ENCODE measurements around the gene HASPIN. TPM values are rescaled to one million over a fixed set of nuclear protein-coding genes. Genes with fewer than 3 reads are reported as not detected.
"Not testable (repeated sequence)": the region's sequence is repeated elsewhere in the genome, so short reads cannot be mapped to it uniquely, and the experiment has no call there.

Gene HASPIN
- total and polyA plus RNA-seq, 2 of the 8 experiments (the other 6 are each of a cell fraction or from before 2014, with no cell fraction given): 7.8 to 29.5 TPM

DNA sequence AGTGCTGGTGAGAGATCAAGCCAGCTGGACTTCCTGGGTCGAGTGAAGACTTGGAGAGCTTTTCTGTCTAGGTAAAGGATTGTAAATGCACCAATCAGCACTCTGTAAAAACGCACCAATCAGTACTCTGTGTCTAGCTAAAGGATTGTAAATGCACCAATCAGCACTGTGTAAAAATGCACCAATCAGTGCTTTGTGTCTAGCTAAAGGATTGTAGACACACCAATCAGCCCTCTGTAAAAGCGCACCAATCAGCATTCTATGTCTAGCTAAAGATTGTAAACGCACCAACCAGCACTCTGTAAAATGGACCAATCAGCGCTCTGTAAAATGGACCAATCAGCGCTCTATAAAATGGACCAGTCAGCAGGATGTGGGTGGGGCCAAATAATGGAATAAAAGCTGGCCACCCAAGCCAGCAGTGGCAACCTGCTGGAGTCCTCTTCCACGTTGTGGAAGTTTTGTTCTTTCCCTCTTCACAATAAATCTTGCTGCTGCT lies 21.6 kb upstream of the HASPIN start:
- H2BK12ac ChIP-seq (ENCODE audit: low read depth, low read length); H3K4me3 ChIP-seq (ENCODE audit: extremely low read depth in 1 of 4, insufficient read depth in 2 of 4, low read depth in 3 of 4, low read length in 4 of 4); H3K4me1 ChIP-seq (replicated peaks in 1 of 4; ENCODE audit: control insufficient read depth in 3 of 4, insufficient read depth in 4 of 4, low read length in 3 of 4); H4K5ac ChIP-seq (ENCODE audit: insufficient read length, low read depth, low read length); H3K4me2 ChIP-seq (ENCODE audit: insufficient read depth in 1 of 2, low read depth in 2 of 2, low read length in 2 of 2); H3K9ac ChIP-seq (replicated peaks in 1 of 4; ENCODE audit: extremely low read depth in 1 of 4, low read depth in 3 of 4, low read length in 3 of 4); H3K9me3 ChIP-seq (ENCODE audit: insufficient read depth in 2 of 2, low read depth in 1 of 2, low read length in 1 of 2); DNase-seq (ENCODE audit: low read depth in 1 of 2, low spot score in 2 of 2); H3K56ac ChIP-seq (replicated peaks; ENCODE audit: insufficient read length, low read depth, low read length); H2BK15ac ChIP-seq (ENCODE audit: low read length); H2BK5ac ChIP-seq (ENCODE audit: low read depth, low read length); FAIRE-seq; H3K27ac ChIP-seq (ENCODE audit: low read depth, low read length); H4K91ac ChIP-seq (replicated peaks; ENCODE audit: insufficient read length, low read length); H4K8ac ChIP-seq (ENCODE audit: extremely low read depth, insufficient read depth, low read length); H2AK5ac ChIP-seq (ENCODE audit: low read depth, low read length); H3K27me3 ChIP-seq (replicated peaks in 1 of 4; ENCODE audit: control insufficient read depth in 3 of 4, extremely low read depth in 1 of 4, insufficient read depth in 3 of 4, low read length in 3 of 4); H2AFZ ChIP-seq (ENCODE audit: low read length); H3K14ac ChIP-seq (ENCODE audit: insufficient read length); H3K36me3 ChIP-seq (ENCODE audit: control insufficient read depth in 2 of 4, insufficient read depth in 4 of 4, low read length in 3 of 4); H3K23me2 ChIP-seq (ENCODE audit: low read depth, low read length); H3K4ac ChIP-seq (replicated peaks; ENCODE audit: insufficient read length, low read depth, low read length); H4K20me1 ChIP-seq (replicated peaks in 1 of 2; ENCODE audit: control insufficient read depth in 1 of 2, insufficient read depth in 2 of 2, low read length in 2 of 2); H3K18ac ChIP-seq (ENCODE audit: extremely low read depth, low read length); H3K79me2 ChIP-seq (ENCODE audit: control insufficient read depth in 1 of 2, insufficient read depth in 2 of 2, low read length in 2 of 2); H3K79me1 ChIP-seq (ENCODE audit: low read depth, low read length); H3K23ac ChIP-seq (ENCODE audit: insufficient read length); H2BK120ac ChIP-seq (replicated peaks; ENCODE audit: low read depth, low read length); H2BK20ac ChIP-seq (ENCODE audit: low read length): not testable (repeated sequence)
- POLR2A ChIA-PET (ENCODE audit: partially characterized antibody): interaction anchor here (1.2 kb wide), 1 partner anchor 9 kb away, joined by 3 read pairs; no protein-coding TSS in a partner anchor
- 90% methylated on average over 7 of the region's 7 CpGs; no CpG with 5 or more reads in 1 of the 2 experiments for WGBS, 2 experiments (ENCODE audit: extremely low coverage in 1 of 2, insufficient coverage in 1 of 2, insufficient read length in 1 of 2, insufficient replicate concordance in 2 of 2, low coverage in 1 of 2, low lambda C conversion rate in 2 of 2, missing lambda C conversion rate in 1 of 2)
- CTCF ChIA-PET (ENCODE audit: partially characterized antibody): interaction anchor here (2.6 to 3.0 kb wide), 2 partner anchors 11 to 19 kb away, joined by 7 to 17 read pairs; no protein-coding TSS in a partner anchor
- TF ChIP-seq SP1 (IDR thresholded peaks at IDR 0.05; ENCODE audit: low read depth, low read length): peak; percentile 64; the same call in 1 of the 2 replicates

Measured in H1 (cell line).